ENCODE measurements around the gene GTF2F2. TPM values are rescaled to one million over a fixed set of nuclear protein-coding genes. Genes with fewer than 3 reads are reported as not detected.
A peak's percentile ranks its signal among the peaks of the same experiment; 100 is the strongest.

Gene GTF2F2
- polyA plus RNA-seq, 5 donors: 23.3 to 26.4 (median 25.6) TPM

GRCh38 chr13:45119469-45119990 lies 780 bp upstream of the GTF2F2 start:
- peak in 1 of 2 donors; percentile 53 for DNase-seq

GRCh38 chr13:45120967-45121831 lies 889 bp downstream of the GTF2F2 start:
- no peak for DNase-seq

GRCh38 chr13:45122941-45123340 lies 2.6 kb downstream of the GTF2F2 start:
- no peak for DNase-seq

- DNase-seq: no peak
Measured at GRCh38 chr13:45132369-45133064, 12.2 kb downstream of the GTF2F2 start.

- no peak for DNase-seq
Measured at GRCh38 chr13:45133396-45134118, 13.2 kb downstream of the GTF2F2 start.

GRCh38 chr13:45136741-45137504 lies 16.6 kb downstream of the GTF2F2 start:
- no peak for DNase-seq

GRCh38 chr13:45137526-45137925 lies 17.2 kb downstream of the GTF2F2 start:
- DNase-seq: no peak

- no peak for DNase-seq
Measured at GRCh38 chr13:45138282-45138681, 18.0 kb downstream of the GTF2F2 start.

GRCh38 chr13:45141369-45141768 lies 21.1 kb downstream of the GTF2F2 start:
- DNase-seq: no peak

- no peak for DNase-seq
Measured at GRCh38 chr13:45142440-45143345, 22.4 kb downstream of the GTF2F2 start.

- no peak for DNase-seq
Measured at GRCh38 chr13:45143346-45143751, 23.0 kb downstream of the GTF2F2 start.

GRCh38 chr13:45149964-45150363 lies 29.7 kb downstream of the GTF2F2 start:
- DNase-seq: no peak

- DNase-seq: no peak
Measured at GRCh38 chr13:45156565-45157361, 36.5 kb downstream of the GTF2F2 start.

- DNase-seq: no peak
Measured at GRCh38 chr13:45162194-45162593, 41.9 kb downstream of the GTF2F2 start.

GRCh38 chr13:45162821-45163220 lies 42.5 kb downstream of the GTF2F2 start:
- DNase-seq: no peak

- no peak for DNase-seq
Measured at GRCh38 chr13:45166858-45167257, 46.5 kb downstream of the GTF2F2 start.

- DNase-seq: peak in 1 of 2 donors; percentile 14
Measured at GRCh38 chr13:45167611-45168554, 47.6 kb downstream of the GTF2F2 start.

- DNase-seq: no peak
Measured at GRCh38 chr13:45168555-45168930, 48.2 kb downstream of the GTF2F2 start.
